ENCODE results near the gene UNC5B.

GRCh38 chr10:71301371-71301916 lies 89.1 kb downstream of the UNC5B start:
- TF ChIP-seq, protein P1, sequence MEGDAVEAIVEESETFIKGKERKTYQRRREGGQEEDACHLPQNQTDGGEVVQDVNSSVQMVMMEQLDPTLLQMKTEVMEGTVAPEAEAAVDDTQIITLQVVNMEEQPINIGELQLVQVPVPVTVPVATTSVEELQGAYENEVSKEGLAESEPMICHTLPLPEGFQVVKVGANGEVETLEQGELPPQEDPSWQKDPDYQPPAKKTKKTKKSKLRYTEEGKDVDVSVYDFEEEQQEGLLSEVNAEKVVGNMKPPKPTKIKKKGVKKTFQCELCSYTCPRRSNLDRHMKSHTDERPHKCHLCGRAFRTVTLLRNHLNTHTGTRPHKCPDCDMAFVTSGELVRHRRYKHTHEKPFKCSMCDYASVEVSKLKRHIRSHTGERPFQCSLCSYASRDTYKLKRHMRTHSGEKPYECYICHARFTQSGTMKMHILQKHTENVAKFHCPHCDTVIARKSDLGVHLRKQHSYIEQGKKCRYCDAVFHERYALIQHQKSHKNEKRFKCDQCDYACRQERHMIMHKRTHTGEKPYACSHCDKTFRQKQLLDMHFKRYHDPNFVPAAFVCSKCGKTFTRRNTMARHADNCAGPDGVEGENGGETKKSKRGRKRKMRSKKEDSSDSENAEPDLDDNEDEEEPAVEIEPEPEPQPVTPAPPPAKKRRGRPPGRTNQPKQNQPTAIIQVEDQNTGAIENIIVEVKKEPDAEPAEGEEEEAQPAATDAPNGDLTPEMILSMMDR (IDR thresholded peaks at IDR 0.05; ENCODE audit: borderline replicate concordance, extremely low read depth, low read length, poor library complexity, severe bottlenecking) = no peak
- no peak for TF ChIP-seq EZH2 (IDR thresholded peaks at IDR 0.05; ENCODE audit: borderline replicate concordance, low read depth, low read length, severe bottlenecking)
